ENCODE data around the gene NME3. TPM values are rescaled to one million over a fixed set of nuclear protein-coding genes. Genes with fewer than 3 reads are reported as not detected.
"Not testable (repeated sequence)": the region's sequence is repeated elsewhere in the genome, so short reads cannot be mapped to it uniquely, and the experiment has no call there.

NME3 gene
- total RNA-seq, 2 donors from 2014 or later, result 68.1 to 165 TPM

DNA sequence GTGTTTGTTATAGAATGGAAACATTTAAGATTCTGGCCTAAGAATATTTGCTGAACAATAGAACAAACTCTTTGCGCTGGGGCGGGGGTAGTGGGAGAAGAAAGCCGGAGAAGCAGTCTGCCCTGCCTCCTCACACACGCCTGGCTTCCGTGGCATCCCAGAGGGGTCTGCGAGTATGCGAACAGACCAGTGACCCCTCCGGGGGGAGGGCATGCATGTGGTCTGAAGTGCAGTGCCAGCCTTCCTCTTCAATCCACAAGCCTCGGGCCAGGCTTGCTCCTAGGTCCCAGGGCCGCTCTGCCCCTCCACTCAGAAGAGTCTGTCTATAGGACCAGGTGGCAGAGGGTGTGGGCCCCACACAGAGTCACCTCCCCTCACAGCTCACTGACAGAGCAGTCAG lies 36.3 kb upstream of the NME3 start:
- Histone ChIP-seq H3K27me3 (replicated peaks; ENCODE audit: insufficient read depth) (no peaks in the 10 kb centered on the region), H3K9me3 (no peaks in the 10 kb centered on the region), H3K4me1 (ENCODE audit: control insufficient read depth in 1 of 2, low read depth in 2 of 2) (no peaks in the 10 kb centered on the region), H3K4me3 (no peak overlapping the region), H3K36me3 (peaks cover 30% of the 10 kb centered on the region), H3K27ac (no peak overlapping the region)
- TF ChIP-seq, protein P1, sequence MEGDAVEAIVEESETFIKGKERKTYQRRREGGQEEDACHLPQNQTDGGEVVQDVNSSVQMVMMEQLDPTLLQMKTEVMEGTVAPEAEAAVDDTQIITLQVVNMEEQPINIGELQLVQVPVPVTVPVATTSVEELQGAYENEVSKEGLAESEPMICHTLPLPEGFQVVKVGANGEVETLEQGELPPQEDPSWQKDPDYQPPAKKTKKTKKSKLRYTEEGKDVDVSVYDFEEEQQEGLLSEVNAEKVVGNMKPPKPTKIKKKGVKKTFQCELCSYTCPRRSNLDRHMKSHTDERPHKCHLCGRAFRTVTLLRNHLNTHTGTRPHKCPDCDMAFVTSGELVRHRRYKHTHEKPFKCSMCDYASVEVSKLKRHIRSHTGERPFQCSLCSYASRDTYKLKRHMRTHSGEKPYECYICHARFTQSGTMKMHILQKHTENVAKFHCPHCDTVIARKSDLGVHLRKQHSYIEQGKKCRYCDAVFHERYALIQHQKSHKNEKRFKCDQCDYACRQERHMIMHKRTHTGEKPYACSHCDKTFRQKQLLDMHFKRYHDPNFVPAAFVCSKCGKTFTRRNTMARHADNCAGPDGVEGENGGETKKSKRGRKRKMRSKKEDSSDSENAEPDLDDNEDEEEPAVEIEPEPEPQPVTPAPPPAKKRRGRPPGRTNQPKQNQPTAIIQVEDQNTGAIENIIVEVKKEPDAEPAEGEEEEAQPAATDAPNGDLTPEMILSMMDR (IDR thresholded peaks at IDR 0.05), result no peak
- ATAC-seq (ENCODE audit: insufficient number of reproducible peaks, low FRiP score, low read depth) (no peak), DNase-seq (ENCODE audit: low spot score) (no peak)

DNA sequence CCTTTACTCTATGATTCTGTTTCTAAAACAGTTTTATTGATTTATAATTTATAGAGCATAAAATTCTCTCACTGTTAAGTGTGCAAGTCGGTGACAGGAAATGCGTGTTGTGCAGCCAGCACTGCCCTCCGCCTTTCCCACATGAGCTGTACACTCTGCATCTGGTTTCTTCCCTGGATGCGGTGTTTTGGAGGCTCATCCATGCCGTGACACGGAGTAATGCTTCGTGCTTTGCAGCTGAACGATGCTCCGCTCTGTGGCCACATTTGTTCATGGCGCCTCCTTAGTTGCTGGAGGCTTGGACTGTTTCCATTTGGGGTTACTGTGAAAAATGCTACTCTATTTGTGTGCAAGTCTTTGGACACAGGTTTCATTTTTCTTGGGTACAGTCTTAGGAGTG lies 29.4 kb upstream of the NME3 start:
- DNase-seq (ENCODE audit: low spot score), result no peak
- no peak for ATAC-seq (ENCODE audit: insufficient number of reproducible peaks, low FRiP score, low read depth)
- H3K9me3 ChIP-seq, result no peaks in the 10 kb centered on the region
- H3K4me1 ChIP-seq (ENCODE audit: control insufficient read depth in 1 of 2, low read depth in 2 of 2), result no peaks in the 10 kb centered on the region
- H3K27ac ChIP-seq, result no peak overlapping the region
- no peaks in the 10 kb centered on the region for H3K36me3 ChIP-seq
- H3K27me3 ChIP-seq (replicated peaks; ENCODE audit: insufficient read depth), result no peaks in the 10 kb centered on the region
- TF ChIP-seq, protein P1 (IDR thresholded peaks at IDR 0.05), result no peak
- H3K4me3 ChIP-seq, result no peak overlapping the region

DNA sequence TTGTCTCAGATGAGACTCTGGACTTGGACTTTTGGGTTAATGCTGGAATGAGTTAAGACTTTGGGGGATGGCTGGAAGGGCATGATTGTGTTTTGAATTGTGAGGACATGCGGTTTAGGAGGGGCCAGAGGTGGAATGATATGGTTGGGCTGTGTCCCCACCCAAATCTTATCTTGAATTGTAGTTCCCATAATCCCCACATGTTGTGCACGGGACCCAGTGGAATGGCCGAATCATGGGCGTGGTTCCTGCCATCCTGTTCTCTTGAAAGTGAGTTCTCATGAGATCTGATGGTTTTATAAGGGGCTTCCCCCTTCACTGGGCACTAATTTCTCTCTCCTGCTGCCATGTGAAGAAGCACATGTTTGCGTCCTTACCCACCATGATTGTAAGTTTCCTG lies 27.9 kb upstream of the NME3 start:
- not testable (repeated sequence) for DNase-seq (ENCODE audit: low spot score); H3K4me1 ChIP-seq (ENCODE audit: control insufficient read depth in 1 of 2, low read depth in 2 of 2); H3K9me3 ChIP-seq; H3K36me3 ChIP-seq; ATAC-seq (ENCODE audit: insufficient number of reproducible peaks, low FRiP score, low read depth); H3K4me3 ChIP-seq; H3K27ac ChIP-seq; H3K27me3 ChIP-seq (replicated peaks; ENCODE audit: insufficient read depth)

DNA sequence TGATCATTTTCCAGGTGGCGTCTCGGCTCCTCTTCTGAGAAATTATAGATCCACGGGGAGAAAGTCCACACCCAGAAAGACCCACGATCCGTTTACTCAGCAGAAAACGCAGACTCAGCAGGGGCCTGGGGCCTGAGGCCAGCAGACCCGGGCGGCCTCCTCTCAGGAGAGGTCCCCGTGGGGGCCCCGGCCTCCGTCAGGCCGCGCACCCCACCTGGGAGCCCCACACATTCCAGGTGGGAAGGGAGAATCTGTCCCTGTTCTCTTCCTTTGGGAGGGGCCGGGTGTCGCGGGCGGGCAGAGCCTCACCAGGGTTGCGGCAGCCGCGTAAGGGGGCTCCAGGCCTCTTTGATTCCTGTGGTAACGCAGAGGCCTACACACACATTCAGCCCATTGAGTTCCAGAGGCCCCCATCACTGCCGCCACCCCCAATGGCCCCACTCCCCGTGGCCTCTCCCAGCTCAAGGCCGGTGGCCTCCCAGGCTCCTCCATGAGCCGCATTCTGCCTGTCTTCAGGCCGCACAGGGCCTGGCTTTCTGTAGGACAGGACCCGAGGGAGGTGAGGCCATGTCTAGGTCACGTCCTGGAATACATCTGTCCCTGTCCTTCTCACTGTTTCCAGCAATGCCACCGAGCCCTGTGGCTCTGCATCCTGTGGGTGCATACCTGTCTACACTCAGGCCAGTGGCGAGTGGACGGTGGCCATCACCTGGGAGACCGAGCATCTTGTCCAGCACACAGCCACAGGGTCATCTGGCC lies 23.7 kb upstream of the NME3 start:
- DNase-seq (ENCODE audit: low spot score) (no peak), ATAC-seq (ENCODE audit: insufficient number of reproducible peaks, low FRiP score, low read depth) (no peak)
- Histone ChIP-seq H3K4me3 (no peak overlapping the region), H3K9me3 (no peaks in the 10 kb centered on the region), H3K4me1 (ENCODE audit: control insufficient read depth in 1 of 2, low read depth in 2 of 2) (no peaks in the 10 kb centered on the region), H3K36me3 (peaks cover 3% of the 10 kb centered on the region), H3K27ac (no peak overlapping the region), H3K27me3 (replicated peaks; ENCODE audit: insufficient read depth) (no peaks in the 10 kb centered on the region)
- TF ChIP-seq, protein P1 (IDR thresholded peaks at IDR 0.05), result no peak

DNA sequence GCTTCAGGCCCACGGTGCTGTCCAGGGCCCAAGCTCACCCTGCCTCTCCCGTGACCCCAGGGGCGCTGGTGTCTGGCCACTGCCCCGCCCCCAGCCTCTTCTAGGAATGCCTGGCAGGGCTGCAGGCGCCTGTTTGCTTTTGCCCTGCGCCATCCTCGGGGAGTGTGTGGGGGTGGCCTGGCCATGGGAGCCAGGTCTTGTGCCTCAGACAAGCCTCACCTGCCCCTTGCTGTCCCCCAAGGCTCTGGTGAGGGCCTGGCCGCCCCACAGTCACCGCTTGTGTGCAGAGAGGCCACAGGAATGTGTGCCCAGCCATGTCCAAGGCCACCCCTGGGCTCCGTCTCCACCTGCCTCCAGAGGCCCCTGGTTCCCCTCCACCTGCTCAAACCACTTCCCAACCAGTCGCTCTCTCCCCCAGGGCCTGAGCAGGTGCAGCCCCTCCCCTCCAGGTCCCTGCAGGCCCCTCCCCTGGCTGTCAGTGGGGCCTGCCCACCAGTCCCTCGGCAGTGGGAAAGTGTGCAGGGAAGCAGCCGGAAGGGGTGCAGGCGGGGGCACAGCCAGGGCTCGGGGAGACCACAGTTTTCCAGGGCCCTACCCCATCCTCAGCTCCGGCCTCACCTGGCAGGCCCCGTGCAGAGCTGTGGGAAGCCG lies 23.0 kb upstream of the NME3 start:
- Histone ChIP-seq H3K4me3 (no peak overlapping the region), H3K36me3 (peaks cover 6% of the 10 kb centered on the region), H3K9me3 (no peaks in the 10 kb centered on the region), H3K27me3 (replicated peaks; ENCODE audit: insufficient read depth) (no peaks in the 10 kb centered on the region), H3K27ac (no peak overlapping the region), H3K4me1 (ENCODE audit: control insufficient read depth in 1 of 2, low read depth in 2 of 2) (no peaks in the 10 kb centered on the region)
- DNase-seq (ENCODE audit: low spot score) (no peak), ATAC-seq (ENCODE audit: insufficient number of reproducible peaks, low FRiP score, low read depth) (no peak)
- TF ChIP-seq, protein P1 (IDR thresholded peaks at IDR 0.05), result no peak
